ENCODE data around the gene STATH.
"Not testable (repeated sequence)": the region's sequence is repeated elsewhere in the genome, so short reads cannot be mapped to it uniquely, and the experiment has no call there.

Gene STATH, protein sequence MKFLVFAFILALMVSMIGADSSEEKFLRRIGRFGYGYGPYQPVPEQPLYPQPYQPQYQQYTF

GRCh38 chr4:69995526-69996016 is at the start of gene STATH:
TSS of gene STATH (plus strand) at chr4:69995966. CDS start at chr4:69998438, 2,472 bp downstream.
- DNase-seq = no peak

GRCh38 chr4:69951602-69952001 is 44.2 kb upstream of the STATH start:
- no peak for DNase-seq

- no peak for DNase-seq
Measured at GRCh38 chr4:69957209-69957608, 38.6 kb upstream of the STATH start.

DNA sequence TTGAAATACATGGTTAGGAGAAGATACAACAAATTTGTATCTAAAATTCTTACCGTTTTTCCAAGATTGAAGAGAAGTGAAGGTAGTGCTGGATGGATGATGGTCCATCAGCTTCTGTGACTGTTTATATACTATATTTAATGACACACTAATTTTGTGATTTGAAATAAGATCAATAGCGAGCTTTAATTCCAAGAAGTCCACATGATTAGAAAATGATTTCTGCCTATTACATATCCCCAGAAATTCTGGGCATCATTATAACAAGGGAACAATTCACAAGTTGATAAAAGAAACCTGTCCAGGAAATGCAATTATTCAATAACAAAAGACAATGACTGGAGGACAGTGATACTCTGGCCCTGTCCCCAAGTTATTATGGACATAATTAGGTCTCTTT is 30.1 kb upstream of the STATH start, which contains the start of gene CSN2:
Gene CSN2, minus strand, starts transcription at position 101 of the 400 bp plus-strand sequence. CDS start 4,733 bp downstream, outside the sequence.
- DNase-seq = no peak

DNA sequence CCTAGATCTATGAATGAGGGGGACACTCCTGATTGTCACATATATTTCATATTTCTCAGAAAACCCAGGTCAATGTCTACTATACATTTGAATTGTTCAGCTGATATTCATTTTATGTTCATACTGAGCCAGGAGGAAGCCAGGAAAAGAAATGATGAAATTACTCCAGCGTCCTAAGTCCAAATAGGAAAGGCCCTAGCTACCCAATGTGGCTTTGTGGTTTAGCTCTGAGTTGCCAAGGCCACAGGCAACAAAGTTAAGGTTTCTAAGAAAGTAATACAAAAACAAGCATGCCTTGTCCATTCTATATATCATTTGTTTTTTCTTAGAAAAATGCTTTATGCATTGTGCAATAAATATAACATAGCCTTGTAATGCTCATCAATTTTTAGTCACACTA is 25.7 kb upstream of the STATH start:
- no peak for DNase-seq

GRCh38 chr4:69974631-69975030 is 21.1 kb upstream of the STATH start:
- no peak for DNase-seq

DNA sequence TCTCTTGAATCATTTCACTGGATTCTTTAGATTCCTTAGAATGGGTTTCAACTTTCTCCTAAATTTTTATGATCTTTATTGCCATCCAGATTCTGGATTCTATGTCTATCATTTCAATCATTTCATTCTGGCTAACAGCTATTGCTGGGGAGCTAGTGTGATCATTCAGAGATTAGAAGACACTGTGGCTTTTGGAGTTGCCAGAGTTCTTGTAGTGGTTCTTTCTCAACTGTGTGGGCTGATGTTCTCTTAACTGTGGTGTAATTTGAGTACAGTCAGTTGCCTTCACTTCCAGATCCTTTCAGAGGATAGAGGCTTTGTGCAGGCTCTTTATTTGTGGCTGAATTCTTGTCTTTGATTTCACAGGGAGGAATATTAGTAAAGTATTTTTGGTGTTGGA is 18.2 kb upstream of the STATH start:
- no peak for DNase-seq

DNA sequence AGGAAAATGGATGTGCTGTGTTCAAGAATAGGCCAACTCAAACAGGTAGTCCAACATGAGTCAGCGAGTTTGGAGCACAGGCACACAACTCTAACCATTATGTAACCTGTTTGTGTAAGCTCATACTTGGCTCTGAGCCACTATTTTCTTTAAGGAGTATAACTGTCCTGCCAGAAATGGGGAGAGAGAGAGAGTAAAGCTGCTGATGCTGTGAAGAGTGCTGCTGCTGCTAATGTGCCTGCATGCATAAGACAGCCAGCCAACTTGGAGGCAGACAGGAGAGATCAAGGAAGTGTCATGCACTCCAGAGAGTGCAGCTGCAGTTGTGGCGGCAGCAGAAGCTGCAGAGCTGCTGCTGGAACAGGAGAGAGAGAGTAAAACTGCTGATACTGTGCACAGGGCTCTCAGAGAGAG is 11.7 kb upstream of the STATH start:
- no peak for DNase-seq

DNA sequence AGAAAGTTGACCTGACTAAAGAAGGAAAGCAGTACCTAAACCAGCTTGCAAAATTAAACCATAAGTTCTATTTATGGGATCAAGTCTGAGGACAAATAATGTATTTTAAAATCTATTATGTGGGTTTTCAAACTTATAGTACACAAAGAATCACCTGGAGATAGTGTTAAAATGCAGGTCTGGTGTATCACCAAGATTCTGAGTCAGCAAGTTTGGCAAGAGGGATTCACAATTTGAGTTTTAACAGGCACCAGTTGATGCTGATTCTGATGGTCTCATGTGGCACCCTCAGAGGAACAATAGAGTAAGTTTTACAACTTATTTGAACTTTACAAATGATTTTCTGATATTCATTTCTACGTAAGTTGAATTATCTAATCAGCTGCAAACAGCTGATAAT is 9.1 kb upstream of the STATH start:
- DNase-seq = no peak

GRCh38 chr4:69991016-69991415 is 4.8 kb upstream of the STATH start:
- no peak for DNase-seq

DNA sequence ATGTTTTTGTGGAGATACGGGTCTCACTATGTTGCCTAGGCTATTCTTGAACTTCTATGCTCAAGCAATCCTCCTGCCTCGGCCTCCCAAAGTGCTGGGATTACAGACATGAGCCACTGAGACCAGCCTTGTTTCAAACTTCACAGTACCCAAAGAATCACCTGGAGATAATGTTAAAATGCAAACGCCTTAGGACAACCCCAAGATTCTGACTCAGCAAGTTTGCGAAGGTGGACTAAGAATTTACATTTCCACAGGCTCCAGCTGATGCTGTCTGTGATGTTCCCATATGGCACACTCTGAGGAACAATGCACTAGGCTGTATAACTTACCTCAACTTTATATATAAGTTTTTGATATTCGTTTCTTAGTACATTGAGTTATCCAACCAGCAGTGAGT is 984 bp upstream of the STATH start:
- no peak for DNase-seq

DNA sequence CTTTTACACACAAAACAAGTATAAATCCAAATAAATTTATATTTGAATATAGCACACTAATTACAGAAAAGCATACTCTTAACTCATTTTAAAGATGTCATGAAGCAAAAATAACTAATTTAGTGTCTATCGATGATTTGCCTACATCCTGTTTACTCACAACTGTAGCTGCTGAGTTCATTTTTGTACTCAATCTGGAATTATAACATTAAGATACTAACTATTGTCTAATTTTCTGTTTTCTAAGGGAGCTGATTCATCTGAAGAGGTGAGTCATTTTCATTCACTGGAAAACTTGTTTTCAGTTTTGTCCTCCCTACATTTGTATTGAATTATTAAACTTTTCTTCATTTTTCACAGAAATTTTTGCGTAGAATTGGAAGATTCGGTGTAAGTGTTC is 3.7 kb downstream of the STATH start:
- no peak for DNase-seq

DNA sequence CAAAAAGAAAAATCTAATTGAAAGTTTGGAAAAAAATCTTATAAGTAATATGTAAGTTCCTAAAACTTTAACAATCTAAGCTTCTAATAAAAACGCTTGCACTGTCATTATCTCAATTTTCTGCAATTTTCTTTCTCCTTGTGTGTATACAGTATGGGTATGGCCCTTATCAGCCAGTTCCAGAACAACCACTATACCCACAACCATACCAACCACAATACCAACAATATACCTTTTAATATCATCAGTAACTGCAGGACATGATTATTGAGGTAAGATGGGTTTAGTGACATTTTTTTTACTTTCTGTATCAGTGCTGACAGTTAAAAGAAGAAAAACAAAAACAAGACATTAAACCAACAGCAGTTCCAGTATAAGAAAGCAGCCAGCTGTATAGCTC is 4.9 kb downstream of the STATH start:
- no peak for DNase-seq

DNA sequence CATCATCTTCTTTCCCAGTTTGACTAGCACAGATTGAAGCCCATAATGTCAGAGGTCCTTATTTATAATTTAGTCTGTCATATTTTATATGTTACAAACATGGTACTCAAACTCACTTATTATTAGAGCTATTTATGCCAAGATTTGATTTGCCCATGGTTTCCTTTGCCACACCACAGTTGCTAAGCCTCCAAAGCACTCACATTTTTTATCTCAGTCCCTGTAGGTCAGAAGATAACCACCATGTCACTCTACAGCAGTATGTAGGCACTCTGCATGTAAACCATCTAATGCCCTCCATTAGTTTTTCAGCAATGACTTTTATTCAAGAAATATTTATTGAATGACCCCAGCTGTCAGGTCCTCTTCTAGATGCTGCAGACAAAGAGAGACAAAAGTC is 6.7 kb downstream of the STATH start:
- DNase-seq = no peak

- no peak for DNase-seq
Measured at GRCh38 chr4:70008771-70009170, 13.0 kb downstream of the STATH start.

DNA sequence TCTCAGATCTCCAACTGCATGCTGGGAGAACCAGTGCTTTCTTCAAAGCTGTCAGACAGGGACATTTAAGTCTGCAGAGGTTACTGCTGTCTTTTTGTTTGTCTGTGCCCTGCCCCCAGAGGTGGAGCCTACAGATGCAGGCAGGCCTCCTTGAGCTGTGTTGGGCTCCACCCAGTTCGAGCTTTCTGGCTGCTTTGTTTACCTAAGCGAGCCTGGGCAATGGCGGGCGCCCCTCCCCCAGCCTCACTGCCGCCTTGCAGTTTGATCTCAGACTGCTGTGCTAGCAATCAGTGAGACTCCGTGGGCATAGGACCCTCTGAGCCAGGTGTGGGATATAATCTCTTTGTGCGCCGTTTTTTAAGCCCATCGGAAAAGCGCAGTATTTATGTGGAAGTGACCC is 23.2 kb downstream of the STATH start:
- DNase-seq = not testable (repeated sequence)

GRCh38 chr4:70023218-70023617 is 27.5 kb downstream of the STATH start:
- DNase-seq = no peak

GRCh38 chr4:70027011-70027410 is 31.2 kb downstream of the STATH start:
- no peak for DNase-seq

DNA sequence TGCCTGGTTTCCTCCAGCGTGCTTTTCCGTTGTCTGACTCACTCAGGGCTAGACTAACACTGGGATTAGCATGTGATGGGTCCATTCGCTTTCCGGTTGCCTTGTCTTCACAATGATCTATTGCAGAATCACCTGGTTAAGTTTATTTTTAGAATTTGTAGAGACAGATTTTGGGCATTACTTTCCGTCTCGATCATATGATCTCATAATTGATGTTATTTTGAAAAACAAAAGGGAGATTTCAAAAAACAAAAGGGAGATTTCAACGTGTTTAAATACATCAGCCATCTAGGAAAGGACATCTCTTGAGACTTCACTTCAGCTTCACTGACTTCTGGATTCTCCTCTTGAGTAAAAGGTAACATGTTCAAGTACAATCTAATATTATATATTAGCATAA is 32.4 kb downstream of the STATH start, which contains the start of gene HTN3:
Gene HTN3, plus strand, starts transcription at position 301 of the 400 bp plus-strand sequence. CDS start 2,282 bp downstream, outside the sequence.
- not testable (repeated sequence) for DNase-seq

- DNase-seq = not testable (repeated sequence)
Measured at GRCh38 chr4:70037559-70037958, 41.8 kb downstream of the STATH start.

DNA sequence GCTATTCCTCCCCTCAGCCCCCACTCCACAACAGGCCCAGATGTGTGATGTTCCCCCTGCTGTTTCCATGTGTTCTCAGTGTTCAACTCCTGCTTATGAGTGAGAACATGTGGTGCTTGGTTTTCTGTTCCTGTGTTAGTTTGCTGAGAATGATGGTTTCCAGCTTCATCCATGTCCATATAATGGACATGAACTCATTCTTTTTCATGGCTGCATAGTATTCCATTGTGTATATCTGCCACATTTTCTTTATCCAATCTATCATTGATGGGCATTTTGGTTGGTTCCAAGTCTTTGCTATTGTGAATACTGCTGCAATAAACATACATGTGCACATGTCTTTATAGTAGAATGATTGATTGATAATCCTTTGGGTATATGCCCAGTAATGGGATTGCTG is 44.2 kb downstream of the STATH start:
- not testable (repeated sequence) for DNase-seq

DNA sequence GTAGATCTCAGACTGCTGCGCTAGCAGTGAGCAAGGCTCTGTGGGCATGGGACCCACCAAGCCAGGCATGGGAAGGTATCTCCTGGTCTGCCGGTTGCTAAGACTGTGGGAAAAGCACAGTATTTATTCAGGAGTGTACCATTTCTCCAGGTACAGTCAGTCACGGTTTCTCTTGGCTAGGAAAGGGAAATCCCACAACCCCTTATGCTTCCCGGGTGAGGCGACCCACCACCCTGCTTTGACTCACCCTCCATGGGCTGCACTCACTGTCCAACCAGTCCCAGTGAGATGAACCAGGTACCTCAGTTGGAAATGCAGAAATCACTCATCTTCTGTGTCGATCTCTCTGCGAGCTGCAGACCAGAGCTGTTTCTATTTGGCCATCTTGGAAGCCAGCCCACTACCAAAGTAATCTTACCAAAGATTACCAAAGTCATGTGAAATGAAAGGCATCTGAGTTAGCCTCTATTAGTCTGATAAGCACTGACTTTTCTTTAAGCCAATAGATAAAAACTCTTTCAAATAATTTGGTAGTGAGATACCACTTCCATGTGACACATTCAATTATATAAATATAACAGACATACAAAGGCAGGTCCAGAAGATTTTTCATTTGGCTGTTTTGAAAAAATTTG is 46.0 kb downstream of the STATH start:
- DNase-seq = no peak

GRCh38 chr4:70050138-70050537 is 54.4 kb downstream of the STATH start, which contains the start of gene HTN1:
TSS of gene HTN1 (plus strand) at chr4:70050438. CDS start at chr4:70053077, 2,639 bp downstream.
- DNase-seq = not testable (repeated sequence)
